Fibroblast of lung (primary cell): ENCODE measurements around the gene PAFAH2. TPM values are rescaled to one million over a fixed set of nuclear protein-coding genes. Genes with fewer than 3 reads are reported as not detected.

ENCODE experiments used
- DNase-seq, 2 donors: peaks; one replicate each; pipeline versions ENCODE4 v3.0.0 to v3.0.0-alpha.2; 2010; ENCODE audit warnings: low read depth in 2 of 2
- H2AFZ ChIP-seq: 2 replicates; pipeline ENCODE4 v1.5.1; 2012; ENCODE audit warnings: low read length, control low read depth, inconsistent platforms
- H3K27ac ChIP-seq: 2 replicates; pipeline ENCODE4 v1.5.1; 2011; ENCODE audit warnings: low read length, control low read depth; ENCODE audit not compliant: insufficient read depth
- H3K27me3 ChIP-seq: 2 replicates; pipeline ENCODE4 v1.5.1; 2011; ENCODE audit warnings: mild to moderate bottlenecking, low read length; ENCODE audit not compliant: control insufficient read depth, insufficient read depth
- H3K36me3 ChIP-seq: 2 replicates; pipeline ENCODE4 v1.5.1; 2011; ENCODE audit warnings: low read length; ENCODE audit not compliant: control insufficient read depth, insufficient read depth
- H3K4me1 ChIP-seq: 2 replicates; pipeline ENCODE4 v1.5.1; 2011; ENCODE audit warnings: low read length; ENCODE audit not compliant: control insufficient read depth, insufficient read depth; ENCODE audit errors: extremely low read depth
- H3K4me2 ChIP-seq: 2 replicates; pipeline ENCODE4 v1.5.1; 2011; ENCODE audit warnings: low read length, control low read depth; ENCODE audit not compliant: insufficient read depth; ENCODE audit errors: extremely low read depth
- H3K4me3 ChIP-seq, 4 experiments: fragments of 200-600 bp in 1 of 4; sonication (generic) in 1 of 4; replicated peaks in 1 of 4; 2 replicates each; pipeline ENCODE4 v1.5.1; 2011 to 2016; ENCODE audit warnings: low read length in 4 of 4, low read depth in 3 of 4, mild to moderate bottlenecking in 3 of 4, control low read depth in 2 of 4, inconsistent platforms in 1 of 4, mixed read lengths in 1 of 4; ENCODE audit not compliant: insufficient read depth in 1 of 4; ENCODE audit errors: control extremely low read depth in 1 of 4
- H3K79me2 ChIP-seq: 2 replicates; pipeline ENCODE4 v1.5.1; 2012; ENCODE audit warnings: mild to moderate bottlenecking, low read length, inconsistent platforms; ENCODE audit not compliant: control insufficient read depth, insufficient read depth
- H3K9ac ChIP-seq: 2 replicates; pipeline ENCODE4 v1.5.1; 2011; ENCODE audit warnings: mild to moderate bottlenecking, low read length, control low read depth; ENCODE audit not compliant: insufficient read depth
- H3K9me3 ChIP-seq: 2 replicates; pipeline ENCODE4 v1.5.1; 2012; ENCODE audit warnings: low read depth, low read length; ENCODE audit not compliant: control insufficient read depth, insufficient read depth
- H4K20me1 ChIP-seq: 2 replicates; pipeline ENCODE4 v1.5.1; 2011; ENCODE audit warnings: low read length; ENCODE audit not compliant: control insufficient read depth, insufficient read depth; ENCODE audit errors: extremely low read depth
- CTCF ChIP-seq, 2 donors: IDR thresholded peaks in 1 of 2; conservative IDR thresholded peaks in 1 of 2; 1 replicate in 1 of 2; 2 replicates in 1 of 2; pipeline ENCODE4 v1.5.1; 2011 to 2012; ENCODE audit warnings: low read length in 2 of 2, control low read depth in 1 of 2, inconsistent platforms in 1 of 2, low read depth in 1 of 2, mild to moderate bottlenecking in 1 of 2
- EZH2 ChIP-seq: IDR thresholded peaks from 2 replicates; pipeline ENCODE4 v1.5.1; 2012; ENCODE audit warnings: low read length, control low read depth, mild to moderate bottlenecking; ENCODE audit errors: missing control alignments
- polyA plus RNA-seq, 2 donors: library from polyadenylated mRNA; depleted of rRNA in 1 of 2; stranded (reverse) in 1 of 2; unstranded in 1 of 2; fragments of >200 nt; gene quantifications; 2 replicates each; pipeline ENCODE4 v1.2.1, GENCODE V29; 2011 to 2012; ENCODE audit warnings: missing spikeins in 1 of 2
- total RNA-seq: library from RNA; depleted of rRNA; stranded (reverse); fragments of >200 nt; gene quantifications from 2 replicates; pipeline ENCODE4 v1.2.1, GENCODE V29; 2014

The PAFAH2 gene
- total and polyA plus RNA-seq, 2 donors (not counting 1 experiment from before 2014, with no cell fraction given) = 8.3 to 11.7 TPM

- no peak for DNase-seq
- Histone ChIP-seq H3K9me3 (no peaks in the 10 kb centered on the region), H3K4me2 (no peak overlapping the region), H3K4me1 (no peaks in the 10 kb centered on the region), H3K4me3 (no peak overlapping the region), H2AFZ (no peak overlapping the region), H3K79me2 (no peaks in the 10 kb centered on the region), H3K27me3 (no peaks in the 10 kb centered on the region), H3K27ac (no peak overlapping the region), H3K36me3 (peaks cover 4% of the 10 kb centered on the region), H3K9ac (no peak overlapping the region), H4K20me1 (no peaks in the 10 kb centered on the region)
- TF ChIP-seq EZH2 = no peak
- no peak for TF ChIP-seq CTCF (conservative IDR thresholded peaks at IDR 0.05 in 1 of 2, IDR thresholded peaks at IDR 0.05 in 1 of 2; ENCODE audit: low read depth in 1 of 2, low read length in 2 of 2)
Measured at GRCh38 chr1:25978403-25978802, 19.5 kb downstream of the PAFAH2 start.

- Histone ChIP-seq H3K9me3 (no peaks in the 10 kb centered on the region), H3K9ac (no peak overlapping the region), H2AFZ (no peak overlapping the region), H3K4me1 (no peaks in the 10 kb centered on the region), H3K27me3 (no peaks in the 10 kb centered on the region), H3K79me2 (no peaks in the 10 kb centered on the region), H3K4me3 (no peak overlapping the region), H4K20me1 (no peaks in the 10 kb centered on the region), H3K36me3 (peaks cover 5% of the 10 kb centered on the region), H3K27ac (no peak overlapping the region), H3K4me2 (no peak overlapping the region)
- no peak for TF ChIP-seq CTCF (conservative IDR thresholded peaks at IDR 0.05 in 1 of 2, IDR thresholded peaks at IDR 0.05 in 1 of 2; ENCODE audit: low read depth in 1 of 2, low read length in 2 of 2)
- TF ChIP-seq EZH2 = no peak
- DNase-seq = no peak
Measured at GRCh38 chr1:25977801-25978200, 20.1 kb downstream of the PAFAH2 start.

- no peak for TF ChIP-seq CTCF (conservative IDR thresholded peaks at IDR 0.05 in 1 of 2, IDR thresholded peaks at IDR 0.05 in 1 of 2; ENCODE audit: low read depth in 1 of 2, low read length in 2 of 2)
- no peak for TF ChIP-seq EZH2
Measured at GRCh38 chr1:25973610-25974321, 24.1 kb downstream of the PAFAH2 start.

More at GRCh38 chr1:25973610-25974321, 24.1 kb downstream of the PAFAH2 start:
- H3K36me3 ChIP-seq = peaks cover 5% of the 10 kb centered on the region
- H4K20me1 ChIP-seq = no peaks in the 10 kb centered on the region
- no peaks in the 10 kb centered on the region for H3K9me3 ChIP-seq
- H3K9ac ChIP-seq = no peak overlapping the region
- H3K27me3 ChIP-seq = no peaks in the 10 kb centered on the region
- H3K4me3 ChIP-seq = no peak overlapping the region
- no peak overlapping the region for H3K27ac ChIP-seq
- no peaks in the 10 kb centered on the region for H3K4me1 ChIP-seq
- H3K79me2 ChIP-seq = no peaks in the 10 kb centered on the region
- no peak overlapping the region for H3K4me2 ChIP-seq
- DNase-seq = no peak
- H2AFZ ChIP-seq = no peak overlapping the region
